ENCODE measurements around the gene ACADSB.
A peak's percentile ranks its signal among the peaks of the same experiment; 100 is the strongest.

The ACADSB gene

GRCh38 chr10:123008355-123009104 lies at the start of gene ACADSB, which contains the start of gene IKZF5:
Gene ACADSB (plus strand): TSS chr10:123009006. CDS start chr10:123009030, 24 bp downstream.
Gene IKZF5 (minus strand): TSS chr10:123008795. CDS start chr10:122998625, 10,170 bp downstream.
- peak; percentile 97 for DNase-seq (ENCODE audit: low spot score)

GRCh38 chr10:122962405-122962804 lies 46.4 kb upstream of the ACADSB start:
- no peak for DNase-seq (ENCODE audit: low spot score)

GRCh38 chr10:122966879-122967278 lies 41.9 kb upstream of the ACADSB start:
- DNase-seq (ENCODE audit: low spot score): no peak

- no peak for DNase-seq (ENCODE audit: low spot score)
Measured at GRCh38 chr10:122968698-122969097, 40.1 kb upstream of the ACADSB start.

GRCh38 chr10:122974023-122974422 lies 34.8 kb upstream of the ACADSB start:
- DNase-seq (ENCODE audit: low spot score): no peak

GRCh38 chr10:122974543-122975064 lies 34.2 kb upstream of the ACADSB start:
- DNase-seq (ENCODE audit: low spot score): no peak

- DNase-seq (ENCODE audit: low spot score): peak; percentile 97
Measured at GRCh38 chr10:122980209-122981065, 28.4 kb upstream of the ACADSB start, which contains the start of gene PSTK. Gene PSTK (plus strand): TSS chr10:122980401. CDS start chr10:122980480, 79 bp downstream.

GRCh38 chr10:122981066-122981464 lies 27.7 kb upstream of the ACADSB start:
- no peak for DNase-seq (ENCODE audit: low spot score)

- DNase-seq (ENCODE audit: low spot score): no peak
Measured at GRCh38 chr10:122983898-122984297, 24.9 kb upstream of the ACADSB start.

GRCh38 chr10:122984708-122985107 lies 24.1 kb upstream of the ACADSB start:
- DNase-seq (ENCODE audit: low spot score): no peak

GRCh38 chr10:122986335-122986734 lies 22.5 kb upstream of the ACADSB start:
- DNase-seq (ENCODE audit: low spot score): no peak

GRCh38 chr10:122988501-122988900 lies 20.3 kb upstream of the ACADSB start:
- no peak for DNase-seq (ENCODE audit: low spot score)

GRCh38 chr10:122990278-122990677 lies 18.5 kb upstream of the ACADSB start:
- DNase-seq (ENCODE audit: low spot score): no peak

- DNase-seq (ENCODE audit: low spot score): no peak
Measured at GRCh38 chr10:122992031-122992585, 16.7 kb upstream of the ACADSB start.

- DNase-seq (ENCODE audit: low spot score): no peak
Measured at GRCh38 chr10:122993797-122994336, 14.9 kb upstream of the ACADSB start.

- no peak for DNase-seq (ENCODE audit: low spot score)
Measured at GRCh38 chr10:122995936-122996335, 12.9 kb upstream of the ACADSB start.

GRCh38 chr10:122997864-122998263 lies 10.9 kb upstream of the ACADSB start:
- DNase-seq (ENCODE audit: low spot score): no peak

- DNase-seq (ENCODE audit: low spot score): no peak
Measured at GRCh38 chr10:122998360-122998917, 10.4 kb upstream of the ACADSB start.

- no peak for DNase-seq (ENCODE audit: low spot score)
Measured at GRCh38 chr10:122998934-122999333, 9.9 kb upstream of the ACADSB start.

GRCh38 chr10:122999347-122999746 lies 9.5 kb upstream of the ACADSB start:
- DNase-seq (ENCODE audit: low spot score): no peak

- no peak for DNase-seq (ENCODE audit: low spot score)
Measured at GRCh38 chr10:123000155-123000554, 8.7 kb upstream of the ACADSB start.

GRCh38 chr10:123001370-123001769 lies 7.4 kb upstream of the ACADSB start:
- no peak for DNase-seq (ENCODE audit: low spot score)
